OCI-LY7 (cell line): Measurements from ENCODE around the gene ADGRF4.

Experiments used
- CTCF ChIP-seq: fragments of 200-600 bp; sonication (generic); conservative IDR thresholded peaks from 2 replicates; pipeline ENCODE4 v1.5.1; 2014; ENCODE audit warnings: mild to moderate bottlenecking, antibody characterized with exemption, low read length, moderate library complexity, mixed read lengths
- EZH2phosphoT487 ChIP-seq: fragments of 200-600 bp; sonication (generic); IDR thresholded peaks from 2 replicates; pipeline ENCODE4 v1.6.1; 2018; ENCODE audit warnings: low read depth, borderline replicate concordance, mild to moderate bottlenecking, mixed run types, antibody characterized with exemption, low read length, moderate library complexity, mixed read lengths

GRCh38 chr6:47672816-47673215 is 25.6 kb upstream of the ADGRF4 start:
- TF ChIP-seq CTCF (no peak), EZH2phosphoT487 (no peak)
